Measurements from ENCODE around the gene TPI1. TPM values are rescaled to one million over a fixed set of nuclear protein-coding genes. Genes with fewer than 3 reads are reported as not detected.

The TPI1 gene
- 1,608 and 1,630 TPM in 2 replicates for total RNA-seq

GRCh38 chr12:6867413-6868210, at the start of gene TPI1:
TPI1 (plus strand) TSS chr12:6867531; CDS start chr12:6867567, 36 bp downstream.

GRCh38 chr12:6821591-6822425, 45.5 kb upstream of the TPI1 start, which contains the start of gene GPR162:
GPR162 (plus strand) TSS chr12:6821821; CDS start chr12:6823899, 2,078 bp downstream.

GRCh38 chr12:6827982-6828780, 39.1 kb upstream of the TPI1 start, which contains the start of gene P3H3:
P3H3 (plus strand) TSS chr12:6828407; CDS start chr12:6828441, 34 bp downstream.

GRCh38 chr12:6840761-6841515, 26.4 kb upstream of the TPI1 start, which contains the start of gene GNB3:
GNB3 (plus strand) TSS chr12:6840925; CDS start chr12:6841288, 363 bp downstream.

GRCh38 chr12:6851153-6851920, 16.0 kb upstream of the TPI1 start, which contains the start of gene CDCA3:
CDCA3 (minus strand) TSS chr12:6851286; CDS start chr12:6850952, 334 bp downstream.

GRCh38 chr12:6851921-6852650, 15.2 kb upstream of the TPI1 start, which contains the start of gene USP5:
USP5 (plus strand) TSS chr12:6852150; CDS start chr12:6852180, 30 bp downstream.

GRCh38 chr12:6873094-6874014, 6.0 kb downstream of the TPI1 start, which contains the start of gene SPSB2:
SPSB2 (minus strand) TSS chr12:6873303; CDS start chr12:6872901, 402 bp downstream.

GRCh38 chr12:6904280-6905276, 37.2 kb downstream of the TPI1 start, which contains the start of gene LRRC23:
LRRC23 (plus strand) TSS chr12:6904822; CDS start chr12:6905634, 812 bp downstream.

GRCh38 chr12:6914246-6914946, 47.1 kb downstream of the TPI1 start, which contains the start of gene ENO2:
ENO2 (plus strand) TSS chr12:6914580; CDS start chr12:6915833, 1,253 bp downstream.

Other genes starting within 250 kb of the TPI1 start
- gene LPAR5, start 231.6 kb upstream of the TPI1 start, total RNA-seq, result not detected in 2 replicates
- 0.28 and 0.37 TPM in 2 replicates for gene ACRBP, start 220.1 kb upstream of the TPI1 start, total RNA-seq
- 27.2 and 34.4 TPM in 2 replicates for gene ING4, start 204.4 kb upstream of the TPI1 start, total RNA-seq
- 6.8 and 10.4 TPM in 2 replicates for gene ZNF384, start 178.2 kb upstream of the TPI1 start, total RNA-seq
- gene PIANP, start 166.7 kb upstream of the TPI1 start, total RNA-seq, result 0.09 TPM in 1 of 2 replicates, not detected in the other
- gene COPS7A, start 143.5 kb upstream of the TPI1 start, total RNA-seq, result 78.9 and 89.7 TPM in 2 replicates
- gene MLF2, start 114.4 kb upstream of the TPI1 start, total RNA-seq, result 106 and 115 TPM in 2 replicates
- gene PTMS, start 101.2 kb upstream of the TPI1 start, total RNA-seq, result 18.7 and 28.0 TPM in 2 replicates
- gene LAG3, start 95.0 kb upstream of the TPI1 start, total RNA-seq, result 0.14 and 0.18 TPM in 2 replicates
- 0.28 and 0.43 TPM in 2 replicates for gene CD4, start 78.0 kb upstream of the TPI1 start, total RNA-seq
- gene GPR162, start 45.7 kb upstream of the TPI1 start, total RNA-seq, result 2.8 and 3.0 TPM in 2 replicates
- 78.9 and 105 TPM in 2 replicates for gene P3H3, start 39.1 kb upstream of the TPI1 start, total RNA-seq
- 0.92 and 1.3 TPM in 2 replicates for gene GNB3, start 26.6 kb upstream of the TPI1 start, total RNA-seq
- 2.0 and 2.1 TPM in 2 replicates for gene CDCA3, start 16.2 kb upstream of the TPI1 start, total RNA-seq
- 71.1 and 76.5 TPM in 2 replicates for gene USP5, start 15.4 kb upstream of the TPI1 start, total RNA-seq
- 6.5 and 6.7 TPM in 2 replicates for gene SPSB2, start 5.8 kb downstream of the TPI1 start, total RNA-seq
- gene LRRC23, start 37.3 kb downstream of the TPI1 start, total RNA-seq, result 9.5 and 14.1 TPM in 2 replicates
- 11.7 and 44.1 TPM in 2 replicates for gene ENO2, start 47.0 kb downstream of the TPI1 start, total RNA-seq
- gene ATN1, start 60.4 kb downstream of the TPI1 start, total RNA-seq, result 5.0 and 7.5 TPM in 2 replicates
- gene RNU7-1, start 76.3 kb downstream of the TPI1 start, total RNA-seq, result not detected in 2 replicates
- gene C12orf57, start 76.5 kb downstream of the TPI1 start, total RNA-seq, result 170 and 215 TPM in 2 replicates
- under 0.01 and 0.09 TPM in 2 replicates for gene PTPN6, start 83.8 kb downstream of the TPI1 start, total RNA-seq
- gene PHB2, start 103.1 kb downstream of the TPI1 start, total RNA-seq, result 147 and 183 TPM in 2 replicates
- 32.4 and 39.4 TPM in 2 replicates for gene EMG1, start 103.4 kb downstream of the TPI1 start, total RNA-seq
- 13.8 and 17.2 TPM in 2 replicates for gene LPCAT3, start 150.9 kb downstream of the TPI1 start, total RNA-seq
- gene C1S, start 193.2 kb downstream of the TPI1 start, total RNA-seq, result 545 and 658 TPM in 2 replicates
- 197 and 242 TPM in 2 replicates for gene C1R, start 224.9 kb downstream of the TPI1 start, total RNA-seq
- gene C1RL, start 241.7 kb downstream of the TPI1 start, total RNA-seq, result 41.5 and 51.9 TPM in 2 replicates

All from smooth muscle cell of bladder (primary cell).